Mesenchymal stem cell (in vitro differentiated cells and primary cell): ENCODE measurements around the gene NECAP2.

Experiments
- DNase-seq: peaks from one replicate; pipeline ENCODE4 v3.0.0-alpha.2; 2013
- H2AFZ ChIP-seq: one replicate; pipeline ENCODE4 v1.6.1; 2013; ENCODE audit warnings: low read depth, mild to moderate bottlenecking, control low read depth, inconsistent platforms, low read length, moderate library complexity
- H2AK5ac ChIP-seq: 2 replicates; pipeline ENCODE4 v1.6.1; 2013; ENCODE audit warnings: low read length, moderate library complexity, mild to moderate bottlenecking, inconsistent platforms; ENCODE audit not compliant: severe bottlenecking
- H2BK120ac ChIP-seq: one replicate; pipeline ENCODE4 v1.6.1; 2013; ENCODE audit warnings: low read depth, mild to moderate bottlenecking, inconsistent platforms, low read length, moderate library complexity
- H2BK12ac ChIP-seq, 2 experiments: one replicate each; pipeline ENCODE4 v1.6.1; 2013; ENCODE audit warnings: inconsistent platforms in 2 of 2, low read length in 2 of 2, mild to moderate bottlenecking in 2 of 2, moderate library complexity in 2 of 2, control low read depth in 1 of 2
- H2BK15ac ChIP-seq: one replicate; pipeline ENCODE4 v1.6.1; 2013; ENCODE audit warnings: mild to moderate bottlenecking, low read depth, inconsistent platforms; ENCODE audit not compliant: poor library complexity, severe bottlenecking
- H2BK5ac ChIP-seq: 2 replicates; pipeline ENCODE4 v1.6.1; 2013; ENCODE audit warnings: low read depth, mild to moderate bottlenecking, low read length, control low read depth, inconsistent platforms; ENCODE audit not compliant: poor library complexity, severe bottlenecking
- H3K14ac ChIP-seq, 2 experiments: one replicate each; pipeline ENCODE4 v1.6.1; 2013; ENCODE audit warnings: inconsistent platforms in 2 of 2, low read length in 2 of 2, control low read depth in 1 of 2, mild to moderate bottlenecking in 1 of 2, moderate library complexity in 1 of 2
- H3K18ac ChIP-seq, 2 experiments: one replicate each; pipeline ENCODE4 v1.6.1; 2013; ENCODE audit warnings: inconsistent platforms in 2 of 2, low read length in 2 of 2, control low read depth in 1 of 2, low read depth in 1 of 2, mild to moderate bottlenecking in 1 of 2
- H3K23ac ChIP-seq, 2 experiments: one replicate each; pipeline ENCODE4 v1.6.1; 2013; ENCODE audit warnings: inconsistent platforms in 2 of 2, low read length in 2 of 2, mild to moderate bottlenecking in 2 of 2, moderate library complexity in 2 of 2, control low read depth in 1 of 2
- H3K27ac ChIP-seq: 2 replicates; pipeline ENCODE4 v1.5.1; 2013; ENCODE audit warnings: mild to moderate bottlenecking, moderate library complexity, low read length, control low read depth, inconsistent platforms; ENCODE audit not compliant: poor library complexity, severe bottlenecking
- H3K27me3 ChIP-seq, 2 experiments: 2 replicates each; pipeline versions ENCODE4 v1.6.1 to v1.7.0; 2013; ENCODE audit warnings: low read length in 2 of 2, mild to moderate bottlenecking in 2 of 2, moderate library complexity in 2 of 2, control low read depth in 1 of 2, inconsistent platforms in 1 of 2; ENCODE audit not compliant: control insufficient read depth in 1 of 2, insufficient read depth in 1 of 2
- H3K36me3 ChIP-seq, 2 experiments: 2 replicates each; pipeline versions ENCODE4 v1.6.1 to v1.7.0; 2013; ENCODE audit warnings: low read length in 2 of 2, control low read depth in 1 of 2, inconsistent platforms in 1 of 2, low read depth in 1 of 2, mild to moderate bottlenecking in 1 of 2; ENCODE audit not compliant: insufficient read depth in 2 of 2, control insufficient read depth in 1 of 2
- H3K4ac ChIP-seq, 2 experiments: one replicate each; pipeline ENCODE4 v1.6.1; 2013; ENCODE audit warnings: inconsistent platforms in 2 of 2, low read length in 2 of 2, mild to moderate bottlenecking in 2 of 2, moderate library complexity in 2 of 2, control low read depth in 1 of 2, low read depth in 1 of 2
- H3K4me1 ChIP-seq: 2 replicates; pipeline ENCODE4 v1.6.1; 2013; ENCODE audit warnings: low read depth, low read length, control low read depth; ENCODE audit not compliant: control insufficient read depth, insufficient read depth
- H3K4me2 ChIP-seq: 2 replicates; pipeline ENCODE4 v1.6.1; 2013; ENCODE audit warnings: low read length, mild to moderate bottlenecking, inconsistent platforms; ENCODE audit not compliant: poor library complexity, severe bottlenecking
- H3K4me3 ChIP-seq, 2 experiments: 2 replicates each; pipeline versions ENCODE4 v1.5.1 to v1.7.0; 2013; ENCODE audit warnings: low read length in 2 of 2, mild to moderate bottlenecking in 2 of 2, control low read depth in 1 of 2, low read depth in 1 of 2; ENCODE audit not compliant: insufficient read depth in 1 of 2
- H3K79me1 ChIP-seq: replicated peaks from 2 replicates; pipeline ENCODE4 v1.6.1; 2013; ENCODE audit warnings: mild to moderate bottlenecking, control low read depth, low read length, inconsistent platforms; ENCODE audit not compliant: poor library complexity, severe bottlenecking
- H3K9ac ChIP-seq: 2 replicates; pipeline ENCODE4 v1.7.0; 2013; ENCODE audit warnings: mild to moderate bottlenecking, low read length, moderate library complexity
- H3K9me3 ChIP-seq: 2 replicates; pipeline ENCODE4 v1.7.0; 2013; ENCODE audit warnings: mild to moderate bottlenecking, low read length; ENCODE audit not compliant: control insufficient read depth
- H4K8ac ChIP-seq: one replicate; pipeline ENCODE4 v1.6.1; 2013; ENCODE audit warnings: inconsistent platforms, mild to moderate bottlenecking, low read length, moderate library complexity
- H4K91ac ChIP-seq: one replicate; pipeline ENCODE4 v1.6.1; 2013; ENCODE audit warnings: mild to moderate bottlenecking, low read length, inconsistent platforms
- WGBS: methylation state at CpG from one replicate; pipeline ENCODE4 v1.1.7; 2013; ENCODE audit warnings: mixed read lengths; 5-methylcytosine and 5-hydroxymethylcytosine counted together

Gene NECAP2

DNA sequence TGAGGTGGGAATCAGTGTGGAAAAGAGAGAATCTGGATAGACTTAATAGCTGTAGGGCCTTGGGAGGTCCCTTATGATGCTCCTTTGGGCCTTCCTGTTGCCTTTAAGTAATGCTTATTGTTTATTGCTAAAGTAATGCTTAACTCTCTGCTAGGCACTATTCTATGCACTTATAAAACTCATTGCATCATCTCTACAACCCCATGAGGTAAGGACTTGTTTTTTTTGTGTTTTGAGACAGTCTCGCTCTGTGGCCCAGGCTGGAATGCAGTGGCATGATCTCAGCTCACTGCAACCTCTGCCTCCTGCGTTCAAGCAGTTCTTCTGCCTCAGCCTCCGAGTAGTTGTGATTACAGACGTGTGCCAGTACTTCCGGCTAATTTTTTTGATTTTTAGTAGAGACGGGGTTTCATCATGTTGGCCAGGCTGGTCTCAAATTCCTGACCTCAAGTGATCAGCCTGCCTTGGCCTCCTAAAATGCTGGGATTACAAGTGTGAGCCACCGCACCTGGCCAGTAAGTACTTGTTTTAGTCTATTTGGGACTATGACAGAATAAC, 22.3 kb downstream of the NECAP2 start:
- no peak overlapping the region for H2BK12ac ChIP-seq
- WGBS, result 98% methylated on average over 7 of the region's 7 CpGs
- peaks cover 6% of the 10 kb centered on the region for H3K4me1 ChIP-seq

GRCh38 chr1:16464917-16465625, 24.5 kb downstream of the NECAP2 start:
- no peak overlapping the region for H3K14ac ChIP-seq
- H3K9ac ChIP-seq, result no peak overlapping the region
- no peak overlapping the region for H3K4me3 ChIP-seq
- no peak overlapping the region for H2BK120ac ChIP-seq
- H3K27ac ChIP-seq, result no peak overlapping the region
- no peak overlapping the region for H3K18ac ChIP-seq
- no peak overlapping the region for H2AFZ ChIP-seq
- 94% methylated on average over 21 of the region's 21 CpGs for WGBS
- no peak for DNase-seq
- no peaks in the 10 kb centered on the region for H3K9me3 ChIP-seq
- H3K4me2 ChIP-seq, result no peak overlapping the region
- H3K79me1 ChIP-seq, result peaks cover 5% of the 10 kb centered on the region
- H2AK5ac ChIP-seq, result no peak overlapping the region
- H3K4ac ChIP-seq, result no peak overlapping the region
- H4K8ac ChIP-seq, result no peak overlapping the region
- H3K36me3 ChIP-seq, result peaks cover 39 to 81% of the 10 kb centered on the region in 2 experiments
- H3K23ac ChIP-seq, result no peak overlapping the region
- H2BK15ac ChIP-seq, result no peak overlapping the region
- H3K4me1 ChIP-seq, result peaks cover 3% of the 10 kb centered on the region
- H2BK12ac ChIP-seq, result no peak overlapping the region
- no peak overlapping the region for H4K91ac ChIP-seq
- no peak overlapping the region for H2BK5ac ChIP-seq
- no peaks in the 10 kb centered on the region for H3K27me3 ChIP-seq

More for the DNA sequence above, 22.3 kb downstream of the NECAP2 start:
- Histone ChIP-seq H3K4me3 (no peak overlapping the region), H3K4ac (no peak overlapping the region), H3K18ac (no peak overlapping the region), H3K36me3 (peaks cover 55 to 84% of the 10 kb centered on the region in 2 experiments), H3K9ac (no peak overlapping the region), H3K4me2 (no peak overlapping the region), H2AK5ac (no peak overlapping the region), H2AFZ (no peak overlapping the region), H4K8ac (no peak overlapping the region), H2BK15ac (no peak overlapping the region), H2BK120ac (no peak overlapping the region), H3K23ac (no peak overlapping the region), H3K14ac (no peak overlapping the region), H3K9me3 (no peaks in the 10 kb centered on the region), H4K91ac (no peak overlapping the region), H3K27ac (no peak overlapping the region), H3K79me1 (peaks cover 13% of the 10 kb centered on the region), H3K27me3 (no peaks in the 10 kb centered on the region), H2BK5ac (no peak overlapping the region)
- no peak for DNase-seq

- no peak overlapping the region for H3K23ac ChIP-seq
- no peaks in the 10 kb centered on the region for H3K27me3 ChIP-seq
- H3K4me3 ChIP-seq, result no peak overlapping the region
- H2BK12ac ChIP-seq, result no peak overlapping the region
- no peak for DNase-seq
- no peak overlapping the region for H3K4me2 ChIP-seq
- no peak overlapping the region for H2BK15ac ChIP-seq
- no peak overlapping the region for H2AK5ac ChIP-seq
- H2BK5ac ChIP-seq, result no peak overlapping the region
- H4K91ac ChIP-seq, result no peak overlapping the region
- WGBS, result 64% methylated on average over 3 of the region's 3 CpGs
- no peak overlapping the region for H3K18ac ChIP-seq
- H3K79me1 ChIP-seq, result no peaks in the 10 kb centered on the region
- H3K9ac ChIP-seq, result no peak overlapping the region
- no peaks in the 10 kb centered on the region for H3K9me3 ChIP-seq
- H2AFZ ChIP-seq, result no peak overlapping the region
- no peak overlapping the region for H3K27ac ChIP-seq
- no peaks in the 10 kb centered on the region for H3K4me1 ChIP-seq
- H3K36me3 ChIP-seq, result peaks cover 13 to 77% of the 10 kb centered on the region in 2 experiments
- no peak overlapping the region for H3K4ac ChIP-seq
- H4K8ac ChIP-seq, result no peak overlapping the region
- no peak overlapping the region for H3K14ac ChIP-seq
- no peak overlapping the region for H2BK120ac ChIP-seq
These were observed 28.0 kb downstream of the NECAP2 start for GRCh38 chr1:16468558-16468957.

GRCh38 chr1:16474166-16474800, 33.8 kb downstream of the NECAP2 start:
- Histone ChIP-seq H3K18ac (no peak overlapping the region), H3K23ac (no peak overlapping the region), H3K9me3 (no peaks in the 10 kb centered on the region), H2BK120ac (no peak overlapping the region), H2BK5ac (no peak overlapping the region), H3K4me1 (no peaks in the 10 kb centered on the region), H3K4me2 (no peak overlapping the region), H4K8ac (no peak overlapping the region), H3K4ac (no peak overlapping the region), H3K9ac (no peak overlapping the region), H2AFZ (no peak overlapping the region), H2BK12ac (no peak overlapping the region), H3K14ac (no peak overlapping the region), H3K4me3 (no peak overlapping the region), H3K27me3 (no peaks in the 10 kb centered on the region), H3K36me3 (peaks cover 46 to 72% of the 10 kb centered on the region in 2 experiments), H3K27ac (no peak overlapping the region), H3K79me1 (peaks cover 2% of the 10 kb centered on the region), H4K91ac (no peak overlapping the region), H2BK15ac (no peak overlapping the region), H2AK5ac (no peak overlapping the region)
- DNase-seq, result no peak
- 97% methylated on average over 28 of the region's 28 CpGs for WGBS
